Measurements from ENCODE around the gene LARGE1. TPM values are rescaled to one million over a fixed set of nuclear protein-coding genes. Genes with fewer than 3 reads are reported as not detected.

LARGE1 gene
- total RNA-seq, 2 donors from 2014 or later, result 48.7 to 94.4 TPM

DNA sequence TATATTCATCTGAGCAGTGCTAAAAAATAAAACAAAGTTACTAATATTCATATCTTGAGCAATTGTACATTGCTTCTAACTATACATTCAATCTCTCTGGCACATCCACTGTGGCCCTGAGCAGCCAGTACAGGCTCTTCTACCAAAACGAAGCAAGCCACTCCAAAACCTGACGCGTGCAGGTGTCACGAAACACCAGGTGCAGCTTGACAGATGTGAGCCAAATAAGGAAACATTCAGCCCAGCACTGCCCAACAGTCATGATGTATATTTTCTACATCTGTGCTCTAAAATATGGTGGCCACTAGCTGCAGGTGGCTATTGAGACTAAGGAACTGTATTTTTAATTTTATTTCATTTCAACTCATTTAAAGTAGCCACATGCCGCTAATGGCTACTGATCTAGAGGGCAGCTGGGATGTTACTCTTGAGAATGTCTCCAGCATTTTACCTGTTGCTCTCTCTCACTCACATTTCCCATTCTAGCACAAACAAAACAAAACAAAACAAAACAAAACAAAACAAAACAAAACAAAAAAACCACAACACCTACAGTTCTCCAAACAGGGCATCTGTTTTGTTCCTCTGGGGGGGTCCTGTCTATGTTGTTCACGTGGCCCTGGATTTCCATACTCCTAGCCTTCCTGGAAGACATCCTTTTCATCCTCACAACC is 77.7 kb downstream of the LARGE1 start:
- intact Hi-C loops (cut with DNase I), result no loop called here
- no peak for DNase-seq (ENCODE audit: low spot score)

DNA sequence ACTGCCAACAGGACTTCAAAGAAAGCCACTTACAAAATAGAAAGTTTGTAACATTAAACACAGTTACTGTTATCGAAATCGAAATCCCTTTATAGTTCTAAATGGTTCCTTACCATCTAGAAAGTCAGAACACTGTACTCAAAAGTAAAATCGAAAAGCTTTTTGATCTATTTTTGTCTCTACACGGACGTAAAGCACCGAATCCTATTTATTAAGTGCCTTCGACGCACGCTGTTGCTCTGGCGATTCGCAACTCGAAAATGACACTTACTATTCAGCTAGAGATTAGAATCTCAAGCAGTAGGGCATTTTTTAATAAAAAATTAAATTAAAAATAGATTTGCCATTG is 78.3 kb downstream of the LARGE1 start:
- DNase-seq (ENCODE audit: low spot score), result no peak
- intact Hi-C loops (cut with DNase I), result no loop called here

DNA sequence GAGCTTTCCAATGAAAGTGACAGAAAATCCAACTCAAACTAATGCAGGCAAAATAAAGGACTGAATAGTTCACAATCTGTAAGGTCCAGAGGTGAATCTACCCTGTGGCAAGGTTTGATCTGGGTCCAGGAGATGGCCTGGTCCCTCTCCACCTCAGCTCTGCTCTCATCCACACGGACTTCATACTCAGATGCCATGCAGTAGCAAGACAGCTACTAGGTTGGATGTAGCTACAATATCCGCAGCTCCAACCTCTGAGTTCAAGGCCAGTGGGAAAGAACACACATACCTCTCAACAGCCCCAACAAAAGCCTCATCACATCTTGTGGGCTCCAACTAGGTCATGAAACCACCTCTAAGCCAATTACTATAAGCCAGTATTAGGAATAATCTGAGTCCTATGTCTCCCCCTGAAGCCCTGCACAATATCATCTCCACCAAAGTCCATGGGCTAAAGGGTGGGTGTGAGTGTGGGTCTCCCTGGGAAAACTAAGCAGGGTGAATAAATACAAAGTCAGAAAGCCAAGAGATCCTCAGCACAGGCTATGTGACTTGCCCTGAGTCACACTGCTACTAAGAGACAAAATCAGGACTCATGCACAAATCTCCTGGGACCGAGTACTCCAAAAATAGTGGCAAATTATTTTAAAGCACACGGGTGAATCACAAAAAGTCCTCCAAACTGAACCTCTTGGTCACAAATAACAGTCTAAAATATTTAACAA is 78.8 kb downstream of the LARGE1 start:
- intact Hi-C loops (cut with DNase I), result no loop called here
- no peak for DNase-seq (ENCODE audit: low spot score)

DNA sequence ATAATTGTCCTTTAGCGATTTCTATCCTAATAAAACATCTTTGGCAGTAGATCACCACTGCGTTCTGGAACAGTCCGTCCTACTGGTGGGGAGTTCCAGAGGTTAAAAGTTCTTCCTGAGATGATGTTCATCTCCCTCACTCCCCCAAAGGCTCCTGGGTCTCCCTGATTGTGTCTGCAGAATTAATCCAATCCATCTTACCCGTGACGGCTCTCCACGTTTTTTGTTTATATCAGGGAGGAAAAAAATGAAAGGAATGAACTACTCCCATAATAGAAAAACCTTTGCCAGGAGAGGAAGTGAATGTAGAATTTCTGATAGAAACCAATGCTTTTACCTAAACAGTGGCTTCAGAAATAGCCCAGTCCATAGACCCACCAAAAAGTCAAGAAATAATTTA is 81.6 kb downstream of the LARGE1 start:
- no peak for DNase-seq (ENCODE audit: low spot score)
- intact Hi-C loops (cut with DNase I), result no loop called here

DNA sequence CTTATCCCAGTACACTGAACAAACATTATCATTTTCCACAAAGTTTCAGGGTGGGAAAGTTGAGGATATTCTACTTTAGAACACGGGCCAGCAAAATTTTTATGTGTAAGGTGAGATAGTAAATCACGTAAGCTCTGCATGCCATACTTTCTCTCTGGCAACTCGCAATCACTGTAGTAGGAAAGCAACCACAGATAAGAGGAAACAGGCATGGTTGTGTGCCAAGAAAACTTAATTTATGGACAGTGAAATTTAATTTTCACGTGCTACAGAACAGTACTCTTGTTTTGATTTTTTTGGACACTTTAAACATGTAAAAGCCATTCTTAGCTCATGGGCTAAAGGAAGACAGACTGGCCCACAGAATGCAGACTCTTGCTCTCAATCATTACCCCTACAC is 82.5 kb downstream of the LARGE1 start:
- no peak for DNase-seq (ENCODE audit: low spot score)
- intact Hi-C loops (cut with DNase I), result no loop called here

DNA sequence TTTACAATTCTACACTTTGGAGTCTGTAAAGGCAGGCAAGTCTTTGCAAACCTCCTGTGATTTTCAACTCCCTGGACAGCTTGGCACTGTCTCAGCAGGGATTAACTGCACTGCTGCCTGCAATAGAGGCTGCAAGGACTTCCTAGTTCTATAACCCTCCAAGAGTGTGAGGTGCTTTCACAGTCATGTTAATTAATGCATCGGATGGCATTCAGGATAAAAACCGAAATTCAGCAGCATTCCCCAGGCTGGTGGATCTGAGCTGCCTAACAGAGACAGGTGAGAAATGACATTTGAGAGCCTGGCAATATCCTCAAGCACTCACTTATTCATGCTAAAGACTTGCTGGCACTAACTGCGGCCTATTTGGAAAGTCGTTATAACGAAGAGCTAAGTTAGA is 85.0 kb downstream of the LARGE1 start:
- DNase-seq (ENCODE audit: low spot score), result no peak
- intact Hi-C loops (cut with DNase I), result no loop called here

DNA sequence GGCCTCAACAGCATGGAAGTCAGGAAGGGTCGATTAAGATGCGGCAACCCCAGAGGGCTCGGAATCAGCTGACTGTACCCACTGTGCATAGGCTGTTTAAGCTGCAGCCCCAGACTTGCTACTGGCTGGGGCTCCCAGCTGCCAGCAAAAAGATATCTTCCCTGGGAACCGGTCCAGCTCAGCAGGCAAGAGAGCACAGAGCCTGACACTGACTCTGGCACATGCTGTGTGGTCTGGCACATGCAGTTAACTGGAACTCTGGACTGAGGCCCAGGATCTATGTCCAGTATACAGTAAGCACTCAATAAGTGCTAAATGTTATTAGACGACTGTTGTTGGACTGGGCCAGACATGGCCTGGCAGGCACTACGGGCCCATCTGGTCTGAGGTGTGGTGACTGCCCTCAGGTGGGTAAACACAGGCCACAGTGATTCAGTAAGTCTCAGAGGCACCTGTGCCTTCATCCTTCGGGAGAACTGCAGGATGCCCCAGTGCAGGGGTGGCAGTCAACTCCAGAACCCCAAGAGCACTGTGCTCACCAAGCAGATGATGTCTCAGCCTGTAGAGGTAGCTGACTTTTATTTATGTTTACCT is 87.6 kb downstream of the LARGE1 start:
- intact Hi-C loops (cut with DNase I), result no loop called here
- DNase-seq (ENCODE audit: low spot score), result no peak

DNA sequence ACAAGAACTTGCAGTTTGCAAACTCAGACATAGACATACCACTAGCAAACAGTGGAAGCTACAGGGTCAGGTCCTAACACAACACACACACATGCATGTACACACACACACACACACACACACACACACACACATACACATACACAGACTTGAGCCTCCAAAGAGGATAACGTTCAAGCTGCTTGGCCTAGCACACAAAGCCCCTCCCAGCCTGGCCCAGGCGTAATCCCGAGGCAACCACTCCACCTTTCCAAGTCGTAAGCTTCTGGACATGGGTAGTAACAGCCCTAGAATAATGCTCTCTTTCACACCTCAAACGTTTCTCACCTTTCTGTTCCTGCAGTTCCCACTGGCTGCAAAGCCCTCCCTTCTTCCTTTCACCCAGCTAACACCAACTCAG is 88.6 kb downstream of the LARGE1 start:
- intact Hi-C loops (cut with DNase I), result no loop called here
- no peak for DNase-seq (ENCODE audit: low spot score)

DNA sequence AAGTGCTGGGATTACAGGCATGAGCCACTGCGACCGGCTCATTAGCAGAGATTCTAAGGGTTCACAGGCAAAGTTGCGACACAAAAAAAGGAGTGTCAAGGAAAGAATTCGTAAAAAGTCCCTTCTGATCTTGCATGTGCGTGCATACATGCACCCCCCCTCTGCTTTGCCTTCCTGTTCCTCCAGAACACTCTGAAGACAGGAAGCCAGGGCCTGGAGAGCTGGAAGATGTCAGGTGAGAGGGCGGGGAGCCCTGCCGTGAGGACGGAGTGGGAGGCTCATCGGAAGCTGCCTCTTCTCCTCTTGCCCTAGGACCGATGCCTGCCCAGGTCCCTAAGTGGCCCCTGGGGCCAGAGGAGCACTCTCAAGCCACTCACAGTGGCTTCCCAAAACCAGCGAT is 89.1 kb downstream of the LARGE1 start:
- intact Hi-C loops (cut with DNase I), result no loop called here
- no peak for DNase-seq (ENCODE audit: low spot score)

DNA sequence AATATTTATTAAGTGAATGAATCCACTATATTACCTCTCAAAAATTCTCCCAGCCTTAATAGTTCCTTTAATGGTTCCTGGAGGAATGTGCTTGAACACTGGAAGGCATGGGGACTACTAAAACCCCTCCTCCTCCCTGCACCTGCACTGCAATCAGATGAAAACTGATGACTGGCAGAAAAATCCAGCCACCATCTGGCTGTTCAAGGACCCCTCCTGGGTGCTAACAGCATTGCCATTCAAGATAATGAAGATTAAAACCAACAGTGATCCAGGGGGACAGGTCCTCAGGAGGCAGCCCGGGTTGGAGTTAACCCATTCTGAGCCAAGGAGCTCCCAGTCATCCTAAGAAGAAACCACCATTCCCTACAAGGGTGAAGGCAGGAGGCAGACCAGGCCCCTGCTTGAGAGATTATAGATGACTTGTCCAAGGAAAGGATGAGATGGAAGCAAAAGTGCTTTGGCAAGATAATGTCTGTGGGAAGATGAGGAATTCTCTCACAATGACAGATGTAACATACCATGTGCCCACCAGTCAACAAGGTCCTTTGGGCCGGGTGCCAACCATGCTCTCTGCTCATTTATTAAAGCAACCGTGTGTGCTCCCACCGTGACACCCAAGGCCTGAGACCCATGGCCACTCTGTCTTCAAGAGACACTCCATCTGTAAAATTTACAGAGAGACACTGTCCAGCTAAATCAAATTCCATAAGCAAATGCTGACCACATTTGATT is 90.6 kb downstream of the LARGE1 start:
- DNase-seq (ENCODE audit: low spot score), result no peak
- intact Hi-C loops (cut with DNase I), result no loop called here

DNA sequence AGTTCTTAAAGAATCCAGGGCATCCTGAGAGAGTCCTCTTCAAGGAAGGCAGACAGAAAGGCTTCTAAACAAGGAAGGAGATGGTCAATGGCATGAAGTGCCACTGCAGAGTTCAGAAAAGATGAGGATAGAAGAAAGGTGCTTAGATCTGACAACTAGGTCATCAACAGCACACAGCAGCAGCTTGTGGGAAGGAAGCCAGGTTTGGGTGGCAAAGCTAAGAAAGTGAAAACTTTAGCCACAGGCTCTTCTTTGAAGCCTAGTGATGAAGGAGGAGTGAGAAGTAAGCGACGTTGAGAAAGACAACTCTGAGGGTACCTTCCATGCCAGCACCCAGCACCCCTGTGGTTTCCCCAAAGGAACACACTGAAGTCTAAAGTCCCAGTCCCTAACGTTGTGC is 92.0 kb downstream of the LARGE1 start:
- intact Hi-C loops (cut with DNase I), result no loop called here
- no peak for DNase-seq (ENCODE audit: low spot score)

DNA sequence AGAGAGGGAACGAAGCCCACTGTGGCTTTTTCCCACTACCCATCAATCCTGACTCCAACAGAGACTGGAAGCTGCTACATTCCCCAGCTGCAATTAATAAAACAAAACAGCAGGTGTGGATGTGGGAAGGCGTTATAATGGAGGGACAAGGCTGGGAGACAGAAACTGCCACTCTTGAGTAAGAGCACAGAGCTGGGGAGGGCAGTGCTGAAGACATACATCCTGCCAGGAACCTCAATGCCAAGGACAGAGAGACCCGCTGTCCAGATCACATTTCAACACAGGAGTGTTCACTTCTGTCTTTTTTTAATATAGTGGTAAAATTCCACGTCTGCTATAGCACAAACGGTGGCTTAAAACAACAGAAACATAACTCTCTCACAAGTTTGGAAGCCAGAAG is 94.5 kb downstream of the LARGE1 start:
- intact Hi-C loops (cut with DNase I), result no loop called here
- no peak for DNase-seq (ENCODE audit: low spot score)

DNA sequence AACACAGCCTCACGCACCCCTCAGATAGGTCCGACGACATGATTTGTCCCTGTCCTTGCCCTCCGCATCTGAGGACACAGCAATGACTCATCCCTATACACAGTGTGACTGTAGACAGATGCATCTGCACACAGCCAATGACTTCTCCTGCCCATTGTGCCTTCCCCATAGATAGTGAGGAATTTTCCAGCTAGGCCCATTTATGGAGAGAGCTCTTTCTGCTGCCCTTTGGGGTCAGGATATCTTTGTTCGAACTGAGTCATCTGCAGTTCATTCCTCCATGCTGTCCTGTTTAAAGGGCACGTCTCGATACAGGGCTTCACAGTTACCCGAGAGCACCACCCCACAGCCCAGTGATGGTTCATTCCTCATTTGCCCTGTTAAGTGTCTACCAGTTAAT is 96.7 kb downstream of the LARGE1 start:
- intact Hi-C loops (cut with DNase I), result no loop called here
- DNase-seq (ENCODE audit: low spot score), result no peak

DNA sequence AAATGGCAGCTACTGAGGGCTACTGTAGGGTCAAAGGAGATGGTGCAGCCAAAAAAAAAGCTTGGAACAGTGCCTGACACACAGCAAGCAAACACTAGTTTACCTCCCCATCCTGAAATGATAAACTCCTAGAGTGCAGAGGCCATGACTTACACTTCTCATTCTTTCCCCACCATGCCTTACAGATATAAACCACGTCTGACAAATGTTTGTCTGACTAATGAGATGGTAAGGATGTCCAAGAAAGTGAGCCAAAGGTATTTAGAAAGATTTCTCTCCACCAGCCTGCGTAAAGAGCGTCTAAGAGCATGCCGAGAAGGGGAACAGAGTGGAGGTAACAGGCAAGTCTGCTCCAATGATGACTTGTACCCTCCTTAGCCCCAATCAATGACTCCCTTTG is 99.0 kb downstream of the LARGE1 start:
- DNase-seq (ENCODE audit: low spot score), result no peak
- intact Hi-C loops (cut with DNase I), result no loop called here

DNA sequence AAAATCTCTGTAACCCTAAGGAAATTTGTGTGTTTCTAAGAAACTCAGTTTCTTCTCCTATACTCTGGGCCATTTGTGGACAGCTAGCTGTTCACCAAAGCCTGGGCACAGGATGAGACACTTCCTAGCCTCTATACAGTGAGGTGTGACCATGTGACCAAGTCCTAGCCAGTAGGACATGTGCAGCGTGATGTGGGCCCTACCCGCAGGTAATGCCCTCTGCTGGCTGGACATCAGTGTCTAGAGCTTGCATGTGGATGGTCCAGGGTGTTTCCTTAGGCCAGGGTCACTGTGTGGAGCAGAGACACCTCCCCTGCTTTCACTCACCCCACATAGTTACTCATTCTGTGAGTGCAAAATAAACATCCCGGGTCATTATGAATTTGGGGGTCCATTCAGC is 100.5 kb downstream of the LARGE1 start:
- no peak for DNase-seq (ENCODE audit: low spot score)
- intact Hi-C loops (cut with DNase I), result no loop called here

DNA sequence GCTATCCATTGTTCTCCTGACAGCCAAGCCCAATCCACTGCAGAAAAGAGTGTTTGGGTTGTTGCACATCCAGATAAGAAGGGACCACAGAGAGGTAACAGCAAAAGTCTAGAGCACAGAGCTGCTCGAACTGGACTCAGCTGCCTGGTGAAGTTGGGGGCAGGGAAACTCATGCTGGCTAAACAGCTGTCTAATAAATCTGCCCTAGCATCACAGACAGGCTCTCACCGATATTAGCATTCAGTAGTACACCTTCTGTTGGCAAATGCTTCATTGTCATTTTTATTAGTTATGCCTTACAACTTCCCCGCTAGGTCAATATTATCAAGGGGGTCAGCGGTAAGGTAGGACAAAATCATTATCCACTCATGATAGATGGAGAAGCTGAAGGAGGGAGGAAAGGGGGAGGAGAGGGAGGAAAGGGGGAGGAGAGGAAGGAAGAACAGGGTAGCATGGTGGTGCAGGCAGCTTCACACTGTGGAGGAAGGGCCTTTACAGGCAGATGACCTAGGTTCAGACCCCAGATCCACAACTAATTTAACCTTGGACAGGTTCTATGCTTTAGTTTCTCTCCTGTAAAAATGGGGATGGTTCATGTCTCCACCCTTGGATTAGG is 102.7 kb downstream of the LARGE1 start:
- intact Hi-C loops (cut with DNase I), result no loop called here

DNA sequence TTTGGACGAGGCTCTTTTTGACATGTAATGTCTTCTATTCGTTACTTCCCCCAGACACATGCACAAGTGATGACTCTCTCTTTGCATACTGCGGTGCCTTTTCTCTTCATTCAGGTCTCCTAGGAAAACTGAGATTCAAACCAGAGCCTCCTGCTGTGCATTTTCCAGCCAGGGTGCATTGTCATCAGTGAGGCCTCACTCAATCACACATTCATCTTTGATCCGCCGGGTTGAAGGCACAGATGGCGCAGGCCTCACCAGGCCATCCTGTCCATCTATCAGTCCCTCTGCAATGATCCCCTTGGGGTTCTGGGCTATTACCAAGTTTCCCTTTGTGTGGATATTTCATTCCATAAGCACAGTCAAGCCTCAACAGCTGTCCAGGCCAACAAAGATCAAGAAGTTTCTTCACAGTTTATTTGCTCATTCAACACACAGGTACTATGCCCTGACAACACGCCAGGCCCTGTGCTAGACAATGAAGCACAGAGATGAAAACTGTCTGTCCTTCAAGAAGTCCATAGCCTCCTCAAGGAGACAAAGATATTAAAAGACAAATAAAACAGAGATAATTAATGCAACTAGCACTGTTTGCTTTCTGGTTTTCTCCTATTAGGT is 107.8 kb downstream of the LARGE1 start:
- intact Hi-C loops (cut with DNase I), result no loop called here
- DNase-seq (ENCODE audit: low spot score), result no peak

More for the DNA sequence above, 102.7 kb downstream of the LARGE1 start:
- DNase-seq (ENCODE audit: low spot score), result no peak

DNA sequence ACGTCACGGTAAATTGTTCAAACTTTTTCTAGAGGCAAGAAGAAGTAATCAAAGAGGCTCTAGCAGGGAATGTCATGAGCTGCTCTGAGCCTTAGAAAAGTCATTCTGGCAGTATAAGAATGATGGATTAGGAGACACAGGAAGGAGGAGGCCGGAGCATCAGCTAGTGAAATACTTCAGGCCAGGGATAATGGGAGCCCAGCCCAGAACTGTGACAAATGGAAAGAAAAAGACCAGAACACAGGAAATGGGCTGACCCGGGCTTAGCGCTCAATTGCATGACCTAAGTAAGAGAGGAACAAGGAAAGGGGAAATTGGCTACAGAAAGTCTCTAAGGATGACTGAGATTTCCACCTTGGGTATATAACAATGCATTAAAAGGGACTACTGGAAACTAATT is 108.6 kb downstream of the LARGE1 start:
- intact Hi-C loops (cut with DNase I), result no loop called here
- peak; percentile 91 for DNase-seq (ENCODE audit: low spot score)

DNA sequence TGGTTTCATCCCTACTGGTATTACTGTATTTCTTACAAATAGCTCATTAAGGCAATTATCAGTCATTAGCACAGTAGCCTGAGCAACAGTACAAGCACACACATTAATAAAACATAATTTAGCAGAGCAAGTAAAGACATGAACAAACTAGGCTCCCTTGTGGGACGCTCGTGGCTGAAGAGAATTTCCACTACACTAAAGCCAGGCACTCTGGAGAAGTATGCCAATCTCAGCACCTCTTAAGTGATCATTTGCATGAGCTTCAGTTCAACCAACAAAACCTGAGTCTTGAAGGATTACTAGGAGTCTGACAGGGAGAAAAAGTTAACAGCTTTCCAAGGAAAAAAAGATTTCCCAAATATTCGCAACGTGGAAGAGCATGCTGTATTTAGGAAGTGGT is 109.1 kb downstream of the LARGE1 start:
- intact Hi-C loops (cut with DNase I), result no loop called here
- no peak for DNase-seq (ENCODE audit: low spot score)

DNA sequence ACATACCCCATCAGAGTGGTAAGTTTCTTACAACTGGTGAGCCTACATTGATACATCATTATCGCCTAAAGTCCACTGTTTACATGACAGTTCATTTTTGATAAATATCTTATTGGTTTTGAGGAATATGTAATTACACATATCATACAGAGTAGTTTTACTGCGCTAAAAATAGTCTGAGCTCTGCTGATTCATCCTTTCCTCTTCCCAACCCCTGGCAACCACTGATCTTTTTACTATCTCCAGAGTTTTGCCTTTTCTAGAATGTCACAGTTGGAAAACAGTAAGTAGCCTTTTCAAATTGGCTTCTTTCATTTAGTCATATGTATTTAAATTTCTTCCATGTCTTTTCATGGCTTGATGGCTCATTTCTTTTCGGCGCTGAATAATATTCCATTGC is 112.8 kb downstream of the LARGE1 start:
- intact Hi-C loops (cut with DNase I), result no loop called here
- DNase-seq (ENCODE audit: low spot score), result no peak
